HepG2 (cell line): ENCODE measurements around the gene SELENOH. TPM values are rescaled to one million over a fixed set of nuclear protein-coding genes. Genes with fewer than 3 reads are reported as not detected.
A peak's percentile ranks its signal among the peaks of the same experiment; 100 is the strongest.

Experiments
- AHDC1 ChIP-seq: sonication (generic); formaldehyde crosslinking; IDR thresholded peaks from 2 replicates; pipeline ENCODE4 v1.5.1; 2020; ENCODE audit warnings: mild to moderate bottlenecking, missing genetic modification reagents, borderline replicate concordance
- CREBL2 ChIP-seq: sonication (generic); formaldehyde crosslinking; IDR thresholded peaks from 2 replicates; pipeline ENCODE4 v1.8.1; 2023; ENCODE audit warnings: missing genetic modification reagents, mild to moderate bottlenecking, borderline replicate concordance
- HNF4A ChIP-seq: sonication (generic); formaldehyde crosslinking; IDR thresholded peaks from 2 replicates; pipeline ENCODE4 v1.4.0; 2020; ENCODE audit warnings: missing genetic modification reagents
- MLLT10 ChIP-seq: sonication (generic); formaldehyde crosslinking; IDR thresholded peaks from 2 replicates; pipeline ENCODE4 v1.4.0; 2020; ENCODE audit warnings: missing genetic modification reagents
- NFYC ChIP-seq: IDR thresholded peaks from 2 replicates; pipeline ENCODE4 v1.6.1; 2016; ENCODE audit warnings: missing genetic modification reagents, missing compliant biosample characterization
- NR2C2 ChIP-seq: sonication (generic); formaldehyde crosslinking; IDR thresholded peaks from 2 replicates; pipeline ENCODE4 v1.4.0; 2020; ENCODE audit warnings: missing genetic modification reagents, mild to moderate bottlenecking, moderate library complexity, borderline replicate concordance
- PHF21A ChIP-seq: sonication (generic); formaldehyde crosslinking; IDR thresholded peaks from 2 replicates; pipeline ENCODE4 v1.5.0; 2020; ENCODE audit warnings: mild to moderate bottlenecking, missing genetic modification reagents
- POLR2A ChIP-seq, 2 experiments: IDR thresholded peaks; 2 replicates each; pipeline ENCODE4 v1.6.1; 2011; ENCODE audit warnings: low read depth in 2 of 2, low read length in 2 of 2, mild to moderate bottlenecking in 1 of 2, moderate library complexity in 1 of 2; ENCODE audit not compliant: insufficient read depth in 1 of 2
- RFX5 ChIP-seq: IDR thresholded peaks from 2 replicates; pipeline ENCODE4 v1.6.1; 2011; ENCODE audit warnings: low read depth, low read length, improper control_type of control experiment
- RXRB ChIP-seq: IDR thresholded peaks from 2 replicates; pipeline ENCODE4 v1.6.1; 2016; ENCODE audit warnings: borderline replicate concordance, missing genetic modification reagents, missing compliant biosample characterization
- TGIF2 ChIP-seq: IDR thresholded peaks from 2 replicates; pipeline ENCODE4 v1.6.1; 2016; ENCODE audit warnings: control low read depth, missing compliant biosample characterization
- THYN1 ChIP-seq: sonication (generic); formaldehyde crosslinking; IDR thresholded peaks from 2 replicates; pipeline ENCODE4 v1.8.1; 2023; ENCODE audit warnings: low read depth, mild to moderate bottlenecking, moderate library complexity, missing genetic modification reagents, borderline replicate concordance
- ZNF713 ChIP-seq: sonication (generic); formaldehyde crosslinking; IDR thresholded peaks from 2 replicates; pipeline ENCODE4 v1.4.0; 2020; ENCODE audit warnings: mild to moderate bottlenecking, missing genetic modification reagents
- ZSCAN30 ChIP-seq: sonication (generic); formaldehyde crosslinking; IDR thresholded peaks from 2 replicates; pipeline ENCODE4 v1.5.0; 2020; ENCODE audit warnings: mild to moderate bottlenecking, missing genetic modification reagents
- ZSCAN31 ChIP-seq: sonication (generic); formaldehyde crosslinking; IDR thresholded peaks from 2 replicates; pipeline ENCODE4 v1.5.0; 2020; ENCODE audit warnings: low read depth, mild to moderate bottlenecking, missing genetic modification reagents
- ZSCAN9 ChIP-seq: IDR thresholded peaks from 2 replicates; pipeline ENCODE4 v1.6.1; 2016; ENCODE audit warnings: borderline replicate concordance
- polyA plus RNA-seq, 8 experiments: library from polyadenylated mRNA; depleted of rRNA in 3 of 8; stranded (reverse) in 7 of 8; unstranded in 1 of 8; fragments of >200 nt; fragmentation: Illumina TruSeq in 4 of 8; extraction: Trizol in 4 of 8; gene quantifications; 2 replicates each; pipeline versions ENCODE4 v1.2.1 to v1.2.3, GENCODE V29; 2011 to 2016; ENCODE audit warnings: low read depth in 4 of 8, missing spikeins in 1 of 8, mixed read lengths in 1 of 8; ENCODE audit not compliant: insufficient read depth in 1 of 8
- total RNA-seq, 5 experiments: library from RNA; depleted of rRNA; stranded (reverse); fragments of >200 nt; fragmentation: Illumina TruSeq; extraction: Trizol; gene quantifications; 2 replicates each; pipeline ENCODE4 v1.2.3, GENCODE V29; 2016; ENCODE audit warnings: low read depth in 1 of 5
- TF ChIP-seq, protein P1 (sequence below): sonication (generic); formaldehyde crosslinking; IDR thresholded peaks from 2 replicates; pipeline ENCODE4 v1.4.0; 2020; ENCODE audit warnings: mild to moderate bottlenecking, missing genetic modification reagents, borderline replicate concordance
- TF ChIP-seq, protein P2 (sequence below): sonication (generic); formaldehyde crosslinking; IDR thresholded peaks from 2 replicates; pipeline ENCODE4 v1.5.0; 2020; ENCODE audit warnings: mild to moderate bottlenecking, missing genetic modification reagents

SELENOH gene
- total and polyA plus RNA-seq, 2 of the 13 experiments (the other 11 are each of a cell fraction or from before 2014, with no cell fraction given), result 27.2 to 77.4 TPM

DNA sequence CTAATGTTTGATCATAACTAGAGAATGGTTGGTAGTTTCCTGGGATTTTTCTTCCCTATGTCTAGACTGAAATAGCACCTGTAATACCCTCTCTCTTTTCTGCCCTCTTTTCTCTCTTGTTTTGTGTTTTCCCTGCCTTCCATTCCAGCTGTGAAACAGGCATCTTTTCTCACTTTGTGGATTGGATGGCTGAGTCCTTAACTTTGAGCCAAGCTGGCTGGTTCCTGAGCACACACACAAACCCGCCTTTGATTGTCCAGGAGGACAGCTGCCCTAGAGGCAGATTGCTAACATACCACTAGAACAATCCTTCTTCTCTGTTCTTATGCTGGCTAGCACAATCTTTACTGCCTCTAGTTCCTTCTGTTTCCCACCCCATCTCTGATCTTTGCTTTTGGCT, 38.0 kb downstream of the SELENOH start (continued):
- TF ChIP-seq, protein P1, sequence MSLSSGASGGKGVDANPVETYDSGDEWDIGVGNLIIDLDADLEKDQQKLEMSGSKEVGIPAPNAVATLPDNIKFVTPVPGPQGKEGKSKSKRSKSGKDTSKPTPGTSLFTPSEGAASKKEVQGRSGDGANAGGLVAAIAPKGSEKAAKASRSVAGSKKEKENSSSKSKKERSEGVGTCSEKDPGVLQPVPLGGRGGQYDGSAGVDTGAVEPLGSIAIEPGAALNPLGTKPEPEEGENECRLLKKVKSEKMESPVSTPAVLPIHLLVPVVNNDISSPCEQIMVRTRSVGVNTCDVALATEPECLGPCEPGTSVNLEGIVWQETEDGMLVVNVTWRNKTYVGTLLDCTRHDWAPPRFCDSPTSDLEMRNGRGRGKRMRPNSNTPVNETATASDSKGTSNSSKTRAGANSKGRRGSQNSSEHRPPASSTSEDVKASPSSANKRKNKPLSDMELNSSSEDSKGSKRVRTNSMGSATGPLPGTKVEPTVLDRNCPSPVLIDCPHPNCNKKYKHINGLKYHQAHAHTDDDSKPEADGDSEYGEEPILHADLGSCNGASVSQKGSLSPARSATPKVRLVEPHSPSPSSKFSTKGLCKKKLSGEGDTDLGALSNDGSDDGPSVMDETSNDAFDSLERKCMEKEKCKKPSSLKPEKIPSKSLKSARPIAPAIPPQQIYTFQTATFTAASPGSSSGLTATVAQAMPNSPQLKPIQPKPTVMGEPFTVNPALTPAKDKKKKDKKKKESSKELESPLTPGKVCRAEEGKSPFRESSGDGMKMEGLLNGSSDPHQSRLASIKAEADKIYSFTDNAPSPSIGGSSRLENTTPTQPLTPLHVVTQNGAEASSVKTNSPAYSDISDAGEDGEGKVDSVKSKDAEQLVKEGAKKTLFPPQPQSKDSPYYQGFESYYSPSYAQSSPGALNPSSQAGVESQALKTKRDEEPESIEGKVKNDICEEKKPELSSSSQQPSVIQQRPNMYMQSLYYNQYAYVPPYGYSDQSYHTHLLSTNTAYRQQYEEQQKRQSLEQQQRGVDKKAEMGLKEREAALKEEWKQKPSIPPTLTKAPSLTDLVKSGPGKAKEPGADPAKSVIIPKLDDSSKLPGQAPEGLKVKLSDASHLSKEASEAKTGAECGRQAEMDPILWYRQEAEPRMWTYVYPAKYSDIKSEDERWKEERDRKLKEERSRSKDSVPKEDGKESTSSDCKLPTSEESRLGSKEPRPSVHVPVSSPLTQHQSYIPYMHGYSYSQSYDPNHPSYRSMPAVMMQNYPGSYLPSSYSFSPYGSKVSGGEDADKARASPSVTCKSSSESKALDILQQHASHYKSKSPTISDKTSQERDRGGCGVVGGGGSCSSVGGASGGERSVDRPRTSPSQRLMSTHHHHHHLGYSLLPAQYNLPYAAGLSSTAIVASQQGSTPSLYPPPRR (CRISPR knock-in tag), result no peak
- TF ChIP-seq NFYC, result no peak
- TF ChIP-seq RFX5, result no peak
- TF ChIP-seq, protein P2, sequence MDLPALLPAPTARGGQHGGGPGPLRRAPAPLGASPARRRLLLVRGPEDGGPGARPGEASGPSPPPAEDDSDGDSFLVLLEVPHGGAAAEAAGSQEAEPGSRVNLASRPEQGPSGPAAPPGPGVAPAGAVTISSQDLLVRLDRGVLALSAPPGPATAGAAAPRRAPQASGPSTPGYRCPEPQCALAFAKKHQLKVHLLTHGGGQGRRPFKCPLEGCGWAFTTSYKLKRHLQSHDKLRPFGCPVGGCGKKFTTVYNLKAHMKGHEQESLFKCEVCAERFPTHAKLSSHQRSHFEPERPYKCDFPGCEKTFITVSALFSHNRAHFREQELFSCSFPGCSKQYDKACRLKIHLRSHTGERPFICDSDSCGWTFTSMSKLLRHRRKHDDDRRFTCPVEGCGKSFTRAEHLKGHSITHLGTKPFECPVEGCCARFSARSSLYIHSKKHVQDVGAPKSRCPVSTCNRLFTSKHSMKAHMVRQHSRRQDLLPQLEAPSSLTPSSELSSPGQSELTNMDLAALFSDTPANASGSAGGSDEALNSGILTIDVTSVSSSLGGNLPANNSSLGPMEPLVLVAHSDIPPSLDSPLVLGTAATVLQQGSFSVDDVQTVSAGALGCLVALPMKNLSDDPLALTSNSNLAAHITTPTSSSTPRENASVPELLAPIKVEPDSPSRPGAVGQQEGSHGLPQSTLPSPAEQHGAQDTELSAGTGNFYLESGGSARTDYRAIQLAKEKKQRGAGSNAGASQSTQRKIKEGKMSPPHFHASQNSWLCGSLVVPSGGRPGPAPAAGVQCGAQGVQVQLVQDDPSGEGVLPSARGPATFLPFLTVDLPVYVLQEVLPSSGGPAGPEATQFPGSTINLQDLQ (CRISPR knock-in tag), result no peak
- no peak for TF ChIP-seq ZSCAN31 (CRISPR knock-in tag)
- no peak for TF ChIP-seq NR2C2 (CRISPR knock-in tag)
- TF ChIP-seq HNF4A (CRISPR knock-in tag), result peak; percentile 44
- TF ChIP-seq THYN1 (CRISPR knock-in tag), result no peak
- no peak for TF ChIP-seq ZNF713 (CRISPR knock-in tag)
- TF ChIP-seq TGIF2 (CRISPR knock-in tag), result no peak
- 0 out of 2 replicates have a peak, but pooled peaks have one; percentile 28 for TF ChIP-seq ZSCAN9 (CRISPR knock-in tag)
- no peak for TF ChIP-seq CREBL2 (CRISPR knock-in tag)
- TF ChIP-seq AHDC1 (CRISPR knock-in tag), result no peak
- TF ChIP-seq MLLT10 (CRISPR knock-in tag), result no peak
- TF ChIP-seq POLR2A (IDR thresholded peaks at IDR 0.05; ENCODE audit: insufficient read depth in 1 of 2, low read depth in 2 of 2, low read length in 2 of 2), result peak in 1 of 2 experiments; percentile 44; a peak in 1 of 4 replicates
- TF ChIP-seq ZSCAN30 (CRISPR knock-in tag), result no peak
- TF ChIP-seq PHF21A (CRISPR knock-in tag), result no peak
- TF ChIP-seq RXRB (CRISPR knock-in tag), result 0 out of 2 replicates have a peak, but pooled peaks have one; percentile 14
